CD14-positive monocyte (primary cell): ENCODE results near the gene ABHD5. TPM values are rescaled to one million over a fixed set of nuclear protein-coding genes. Genes with fewer than 3 reads are reported as not detected.

Experiments used
- DNase-seq, 3 donors: peaks; one replicate each; pipeline ENCODE4 v3.0.0-alpha.2; 2011 to 2022
- H2AFZ ChIP-seq: 2 replicates; pipeline ENCODE4 v1.6.0; 2012; ENCODE audit warnings: mild to moderate bottlenecking, low read depth, low read length, inconsistent platforms; ENCODE audit not compliant: insufficient read depth, poor library complexity, severe bottlenecking
- H3K27ac ChIP-seq, 2 donors: 1 replicate in 1 of 2; 2 replicates in 1 of 2; pipeline ENCODE4 v1.5.1; 2012 to 2013; ENCODE audit warnings: low read length in 2 of 2, control low read depth in 1 of 2, inconsistent platforms in 1 of 2, low read depth in 1 of 2, mild to moderate bottlenecking in 1 of 2
- H3K27me3 ChIP-seq, 2 donors: one replicate each; pipeline versions ENCODE4 v1.6.0 to v1.6.1; 2011 to 2013; ENCODE audit warnings: low read length in 2 of 2; ENCODE audit not compliant: control insufficient read depth in 2 of 2, insufficient read depth in 2 of 2
- H3K36me3 ChIP-seq, 2 donors: replicated peaks in 1 of 2; 1 replicate in 1 of 2; 2 replicates in 1 of 2; pipeline versions ENCODE4 v1.5.1 to v1.6.1; 2012 to 2013; ENCODE audit warnings: low read length in 2 of 2, control low read depth in 1 of 2, inconsistent platforms in 1 of 2, mild to moderate bottlenecking in 1 of 2; ENCODE audit not compliant: insufficient read depth in 2 of 2, control insufficient read depth in 1 of 2
- H3K4me1 ChIP-seq, 2 donors: 1 replicate in 1 of 2; 2 replicates in 1 of 2; pipeline versions ENCODE4 v1.5.1 to v1.6.1; 2012 to 2013; ENCODE audit warnings: low read length in 2 of 2, control low read depth in 1 of 2, inconsistent platforms in 1 of 2, mild to moderate bottlenecking in 1 of 2, moderate library complexity in 1 of 2; ENCODE audit not compliant: insufficient read depth in 2 of 2, control insufficient read depth in 1 of 2
- H3K4me2 ChIP-seq: replicated peaks from 2 replicates; pipeline ENCODE3; 2012; ENCODE audit warnings: low read length, moderate library complexity, mild to moderate bottlenecking; ENCODE audit not compliant: poor library complexity, severe bottlenecking; ENCODE audit errors: extremely low read depth
- H3K4me3 ChIP-seq, 3 experiments: fragments of 200-600 bp in 1 of 3; sonication (generic) in 1 of 3; replicated peaks in 1 of 3; 1 replicate in 2 of 3; 2 replicates in 1 of 3; pipeline ENCODE4 v1.5.1; 2011 to 2013; ENCODE audit warnings: low read length in 3 of 3, mild to moderate bottlenecking in 3 of 3, control low read depth in 2 of 3, low read depth in 2 of 3, inconsistent platforms in 1 of 3, moderate library complexity in 1 of 3
- H3K79me2 ChIP-seq: 2 replicates; pipeline ENCODE4 v1.6.0; 2012; ENCODE audit warnings: mild to moderate bottlenecking, control low read depth, inconsistent platforms, low read length, moderate library complexity; ENCODE audit not compliant: insufficient read depth
- H3K9ac ChIP-seq: 2 replicates; pipeline ENCODE4 v1.6.0; 2017; ENCODE audit warnings: low read length, mild to moderate bottlenecking; ENCODE audit not compliant: insufficient read depth, poor library complexity, severe bottlenecking
- H3K9me3 ChIP-seq, 2 donors: replicated peaks in 1 of 2; 1 replicate in 1 of 2; 2 replicates in 1 of 2; pipeline versions ENCODE4 v1.5.1 to v1.6.1; 2012 to 2013; ENCODE audit warnings: low read length in 2 of 2, control low read depth in 1 of 2; ENCODE audit not compliant: control insufficient read depth in 1 of 2, insufficient read depth in 1 of 2
- H4K20me1 ChIP-seq: 2 replicates; pipeline ENCODE4 v1.6.0; 2012; ENCODE audit warnings: mild to moderate bottlenecking, low read length, control low read depth, moderate library complexity; ENCODE audit not compliant: insufficient read depth
- H3K27ac Mint-ChIP-seq, 7 donors: one replicate each; pipeline ENCODE4 v1.8.0; 2020; ENCODE audit warnings: mild to moderate bottlenecking in 7 of 7, mixed read lengths in 7 of 7, moderate library complexity in 6 of 7, inconsistent platforms in 2 of 7
- H3K27me3 Mint-ChIP-seq, 3 donors: one replicate each; pipeline ENCODE4 v1.8.0; 2021 to 2022; ENCODE audit warnings: low read depth in 3 of 3, mild to moderate bottlenecking in 3 of 3, mixed read lengths in 3 of 3, moderate library complexity in 3 of 3, inconsistent platforms in 1 of 3
- H3K36me3 Mint-ChIP-seq, 2 donors: one replicate each; pipeline ENCODE4 v1.8.0; 2020; ENCODE audit warnings: mixed read lengths in 2 of 2, inconsistent platforms in 1 of 2, mild to moderate bottlenecking in 1 of 2
- H3K4me1 Mint-ChIP-seq: one replicate; pipeline ENCODE4 v1.8.0; 2020; ENCODE audit warnings: mild to moderate bottlenecking, mixed read lengths
- H3K4me3 Mint-ChIP-seq, 2 donors: one replicate each; pipeline ENCODE4 v1.8.0; 2020; ENCODE audit warnings: mild to moderate bottlenecking in 2 of 2, mixed read lengths in 2 of 2, moderate library complexity in 1 of 2
- H3K9me3 Mint-ChIP-seq, 7 donors: one replicate each; pipeline ENCODE4 v1.8.0; 2020 to 2022; ENCODE audit warnings: mixed read lengths in 7 of 7, mild to moderate bottlenecking in 6 of 7, moderate library complexity in 6 of 7, inconsistent platforms in 2 of 7
- WGBS: methylation state at CpG from one replicate; pipeline ENCODE4 v1.1.5; 2013; ENCODE audit warnings: missing lambda C conversion rate; ENCODE audit not compliant: insufficient coverage; 5-methylcytosine and 5-hydroxymethylcytosine counted together
- intact Hi-C, 2 donors: fragments of 100-400 bp; cut with micrococcal nuclease; formaldehyde crosslinking; loops; one replicate each; pipeline versions ENCODE4 v1.15.0 to v1.15.1; 2023
- polyA plus RNA-seq, 3 donors: library from polyadenylated mRNA; depleted of rRNA in 1 of 3; unstranded in 2 of 3; stranded (reverse) in 1 of 3; fragments of 300-500 nt in 2 of 3; fragments of >200 nt in 1 of 3; fragmentation: Illumina TruSeq in 2 of 3; gene quantifications; 1 replicate in 2 of 3; 2 replicates in 1 of 3; pipeline ENCODE4 v1.2.3, GENCODE V29; 2012 to 2021
- TF ChIP-seq, protein P1 (sequence below): fragments of 200-600 bp; IDR thresholded peaks from one replicate; pipeline ENCODE4 v1.8.0; 2022; ENCODE audit warnings: antibody characterized with exemption, mild to moderate bottlenecking

Gene ABHD5
- polyA plus RNA-seq, 3 donors: 32.9 to 40.0 (median 34.5) TPM

DNA sequence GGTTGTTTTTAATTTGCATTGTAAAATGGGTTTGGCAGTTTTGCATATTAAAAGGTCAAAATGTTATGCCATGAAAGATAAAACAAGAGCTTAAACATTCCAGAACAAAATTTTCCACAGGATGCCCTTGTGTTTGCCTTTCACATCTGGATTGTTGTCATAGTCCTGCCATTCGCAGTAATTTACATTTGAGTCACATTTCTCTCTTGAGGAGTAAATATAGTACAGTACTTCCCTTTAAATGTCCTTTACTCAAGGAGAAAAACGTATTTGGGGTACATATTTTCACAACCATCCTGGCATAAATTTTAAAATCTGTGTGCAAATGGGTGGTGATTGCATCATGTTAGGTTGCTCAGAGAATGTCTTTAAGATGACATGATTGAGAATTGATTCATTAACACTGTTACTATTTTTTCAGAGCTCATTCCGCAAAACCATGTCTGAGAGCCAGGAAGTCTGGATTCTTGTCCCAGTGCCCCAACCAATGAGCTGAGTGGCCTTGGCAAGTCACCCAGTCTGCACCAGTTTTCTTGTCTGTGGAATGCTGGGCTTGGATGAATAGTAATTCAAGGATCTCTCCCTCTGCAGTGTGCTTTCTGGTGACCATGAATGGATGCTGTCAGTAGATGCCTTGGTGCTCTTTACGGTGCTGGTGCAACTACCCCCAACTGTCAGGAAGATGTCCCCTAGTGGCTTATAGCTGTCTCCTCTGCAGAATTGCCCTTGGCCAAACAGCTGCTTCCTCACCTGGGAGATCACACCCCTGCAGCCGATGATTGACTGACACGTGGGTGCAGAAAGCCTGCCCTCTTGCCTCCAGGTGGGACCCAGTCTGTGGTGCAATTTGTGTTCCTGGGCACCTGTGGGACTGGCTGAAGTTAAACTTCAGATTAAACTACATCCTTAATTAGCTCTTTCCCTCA is 43.0 kb downstream of the ABHD5 start:
- no peaks in the 10 kb centered on the region for H3K9me3 ChIP-seq
- H3K27ac ChIP-seq: no peak overlapping the region
- H3K36me3 ChIP-seq: peaks cover 12 to 62% of the 10 kb centered on the region in 2 donors
- intact Hi-C loops: no loop called here
- H3K4me1 ChIP-seq: no peaks in the 10 kb centered on the region
- H3K4me2 ChIP-seq: no peak overlapping the region
- no peak for DNase-seq
- Mint-ChIP-seq H3K36me3 (peaks cover 45 to 51% of the 10 kb centered on the region in 2 donors), H3K4me1 (no peaks in the 10 kb centered on the region), H3K27ac (no peak overlapping the region), H3K4me3 (no peak overlapping the region), H3K27me3 (peaks cover 0 to 2% (median 0%) of the 10 kb centered on the region in 3 donors), H3K9me3 (no peaks in the 10 kb centered on the region)
- TF ChIP-seq, protein P1, sequence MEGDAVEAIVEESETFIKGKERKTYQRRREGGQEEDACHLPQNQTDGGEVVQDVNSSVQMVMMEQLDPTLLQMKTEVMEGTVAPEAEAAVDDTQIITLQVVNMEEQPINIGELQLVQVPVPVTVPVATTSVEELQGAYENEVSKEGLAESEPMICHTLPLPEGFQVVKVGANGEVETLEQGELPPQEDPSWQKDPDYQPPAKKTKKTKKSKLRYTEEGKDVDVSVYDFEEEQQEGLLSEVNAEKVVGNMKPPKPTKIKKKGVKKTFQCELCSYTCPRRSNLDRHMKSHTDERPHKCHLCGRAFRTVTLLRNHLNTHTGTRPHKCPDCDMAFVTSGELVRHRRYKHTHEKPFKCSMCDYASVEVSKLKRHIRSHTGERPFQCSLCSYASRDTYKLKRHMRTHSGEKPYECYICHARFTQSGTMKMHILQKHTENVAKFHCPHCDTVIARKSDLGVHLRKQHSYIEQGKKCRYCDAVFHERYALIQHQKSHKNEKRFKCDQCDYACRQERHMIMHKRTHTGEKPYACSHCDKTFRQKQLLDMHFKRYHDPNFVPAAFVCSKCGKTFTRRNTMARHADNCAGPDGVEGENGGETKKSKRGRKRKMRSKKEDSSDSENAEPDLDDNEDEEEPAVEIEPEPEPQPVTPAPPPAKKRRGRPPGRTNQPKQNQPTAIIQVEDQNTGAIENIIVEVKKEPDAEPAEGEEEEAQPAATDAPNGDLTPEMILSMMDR: no peak
- H3K79me2 ChIP-seq: no peaks in the 10 kb centered on the region
- no peak overlapping the region for H3K9ac ChIP-seq
- WGBS: 91% methylated on average over 3 of the region's 6 CpGs
- H4K20me1 ChIP-seq: no peaks in the 10 kb centered on the region
- H2AFZ ChIP-seq: no peak overlapping the region
- no peaks in the 10 kb centered on the region for H3K27me3 ChIP-seq
- no peak overlapping the region for H3K4me3 ChIP-seq

DNA sequence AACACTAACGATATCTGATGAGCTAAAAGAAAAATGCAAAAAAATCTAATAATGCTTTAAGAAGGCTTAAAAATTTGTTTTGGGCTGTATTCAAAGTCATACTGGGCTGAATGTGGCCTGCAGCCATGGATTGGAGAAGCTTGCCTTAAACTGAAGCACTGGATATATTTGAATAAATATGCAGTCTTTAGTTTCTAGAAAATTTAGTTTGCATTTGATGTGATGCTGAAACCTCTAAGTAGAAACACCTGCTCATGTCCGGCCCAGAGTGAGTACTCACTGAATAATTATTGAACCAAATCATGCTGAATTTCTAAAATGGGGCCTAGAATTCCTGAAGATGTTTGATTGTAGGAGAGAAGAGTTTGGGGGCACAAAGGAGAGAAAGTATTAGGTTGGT is 43.9 kb downstream of the ABHD5 start:
- Mint-ChIP-seq H3K27ac (peak overlapping the region in 1 of 7 donors; percentile 25), H3K27me3 (peaks cover 0 to 1% (median 0%) of the 10 kb centered on the region in 3 donors)

More for the DNA sequence above, 43.9 kb downstream of the ABHD5 start:
- H3K36me3 Mint-ChIP-seq: peaks cover 39 to 43% of the 10 kb centered on the region in 2 donors
- Histone ChIP-seq H4K20me1 (no peaks in the 10 kb centered on the region), H3K4me3 (no peak overlapping the region), H3K36me3 (peaks cover 6 to 52% of the 10 kb centered on the region in 2 donors), H3K79me2 (no peaks in the 10 kb centered on the region), H3K9me3 (no peaks in the 10 kb centered on the region), H3K27me3 (no peaks in the 10 kb centered on the region), H3K27ac (no peak overlapping the region), H3K4me2 (no peak overlapping the region), H3K4me1 (no peaks in the 10 kb centered on the region), H2AFZ (no peak overlapping the region), H3K9ac (no peak overlapping the region)
- H3K4me3 Mint-ChIP-seq: no peak overlapping the region
- intact Hi-C loops: no loop called here
- H3K4me1 Mint-ChIP-seq: no peaks in the 10 kb centered on the region
- no peak for DNase-seq
- H3K9me3 Mint-ChIP-seq: no peaks in the 10 kb centered on the region
- TF ChIP-seq, protein P1: no peak
- 100% methylated on average over 1 of the region's 2 CpGs for WGBS
